ENCODE data around the gene PARD3B. TPM values are rescaled to one million over a fixed set of nuclear protein-coding genes. Genes with fewer than 3 reads are reported as not detected.

Gene PARD3B
- total RNA-seq, 1 experiment from 2014 or later, result 10.1 TPM

- no peak overlapping the region for H3K27ac Mint-ChIP-seq (ENCODE audit: unreplicated experiment)
- intact Hi-C loops (cut with micrococcal nuclease; ENCODE audit: unreplicated experiment), result no loop called here
- BruUV-seq (replicated peaks), result no TSS peak
These were observed 830.5 kb downstream of the PARD3B start for GRCh38 chr2:205375461-205376448.

GRCh38 chr2:205377324-205377723, 832.0 kb downstream of the PARD3B start:
- CTCF ChIA-PET, result no interaction called here
- no peaks in the 10 kb centered on the region for H3K27me3 Mint-ChIP-seq (ENCODE audit: unreplicated experiment)
- intact Hi-C loops (cut with micrococcal nuclease; ENCODE audit: unreplicated experiment), result no loop called here
- TF ChIP-seq CTCF (IDR thresholded peaks at IDR 0.05; ENCODE audit: unreplicated experiment), result no peak
- no peak overlapping the region for H3K27ac Mint-ChIP-seq (ENCODE audit: unreplicated experiment)
- H3K4me3 Mint-ChIP-seq (ENCODE audit: low read depth, unreplicated experiment), result no peak overlapping the region
- DNase-seq, result no peak
- BruUV-seq (replicated peaks), result no TSS peak
- no peaks in the 10 kb centered on the region for H3K4me1 Mint-ChIP-seq (ENCODE audit: low read depth, unreplicated experiment)
- H3K36me3 Mint-ChIP-seq (ENCODE audit: insufficient read depth, unreplicated experiment), result no peaks in the 10 kb centered on the region
- no peaks in the 10 kb centered on the region for H3K9me3 Mint-ChIP-seq (ENCODE audit: low read depth, unreplicated experiment)

More at GRCh38 chr2:205375461-205376448, 830.5 kb downstream of the PARD3B start:
- no peak overlapping the region for H3K4me3 Mint-ChIP-seq (ENCODE audit: low read depth, unreplicated experiment)
- H3K4me1 Mint-ChIP-seq (ENCODE audit: low read depth, unreplicated experiment), result no peaks in the 10 kb centered on the region
- DNase-seq, result no peak
- CTCF ChIA-PET, result no interaction called here
- H3K9me3 Mint-ChIP-seq (ENCODE audit: low read depth, unreplicated experiment), result no peaks in the 10 kb centered on the region
- no peaks in the 10 kb centered on the region for H3K36me3 Mint-ChIP-seq (ENCODE audit: insufficient read depth, unreplicated experiment)
- no peak for TF ChIP-seq CTCF (IDR thresholded peaks at IDR 0.05; ENCODE audit: unreplicated experiment)
- H3K27me3 Mint-ChIP-seq (ENCODE audit: unreplicated experiment), result no peaks in the 10 kb centered on the region

- intact Hi-C loops (cut with micrococcal nuclease; ENCODE audit: unreplicated experiment), result no loop called here
- TF ChIP-seq CTCF (IDR thresholded peaks at IDR 0.05; ENCODE audit: unreplicated experiment), result no peak
- no peak overlapping the region for H3K4me3 Mint-ChIP-seq (ENCODE audit: low read depth, unreplicated experiment)
- CTCF ChIA-PET, result no interaction called here
- H3K36me3 Mint-ChIP-seq (ENCODE audit: insufficient read depth, unreplicated experiment), result no peaks in the 10 kb centered on the region
- no peak for DNase-seq
- no peaks in the 10 kb centered on the region for H3K27me3 Mint-ChIP-seq (ENCODE audit: unreplicated experiment)
- no peaks in the 10 kb centered on the region for H3K4me1 Mint-ChIP-seq (ENCODE audit: low read depth, unreplicated experiment)
- no peaks in the 10 kb centered on the region for H3K9me3 Mint-ChIP-seq (ENCODE audit: low read depth, unreplicated experiment)
- no TSS peak for BruUV-seq (replicated peaks)
- no peak overlapping the region for H3K27ac Mint-ChIP-seq (ENCODE audit: unreplicated experiment)
These were observed 838.3 kb downstream of the PARD3B start for GRCh38 chr2:205383601-205384000.

GRCh38 chr2:205386109-205386508, 840.8 kb downstream of the PARD3B start:
- TF ChIP-seq CTCF (IDR thresholded peaks at IDR 0.05; ENCODE audit: unreplicated experiment), result no peak
- no peak overlapping the region for H3K27ac Mint-ChIP-seq (ENCODE audit: unreplicated experiment)
- CTCF ChIA-PET, result interaction anchor here (0.6 kb wide), 1 partner anchor 137 kb away, joined by 3 read pairs; no protein-coding TSS in a partner anchor
- no peaks in the 10 kb centered on the region for H3K9me3 Mint-ChIP-seq (ENCODE audit: low read depth, unreplicated experiment)
- BruUV-seq (replicated peaks), result no TSS peak
- intact Hi-C loops (cut with micrococcal nuclease; ENCODE audit: unreplicated experiment), result no loop called here
- no peaks in the 10 kb centered on the region for H3K36me3 Mint-ChIP-seq (ENCODE audit: insufficient read depth, unreplicated experiment)
- no peaks in the 10 kb centered on the region for H3K4me1 Mint-ChIP-seq (ENCODE audit: low read depth, unreplicated experiment)
- H3K4me3 Mint-ChIP-seq (ENCODE audit: low read depth, unreplicated experiment), result no peak overlapping the region
- H3K27me3 Mint-ChIP-seq (ENCODE audit: unreplicated experiment), result no peaks in the 10 kb centered on the region
- no peak for DNase-seq
